Measurements from ENCODE around the gene ETDC. TPM values are rescaled to one million over a fixed set of nuclear protein-coding genes. Genes with fewer than 3 reads are reported as not detected.

Gene ETDC
- total RNA-seq, 4 donors from 2014 or later = not detected

DNA sequence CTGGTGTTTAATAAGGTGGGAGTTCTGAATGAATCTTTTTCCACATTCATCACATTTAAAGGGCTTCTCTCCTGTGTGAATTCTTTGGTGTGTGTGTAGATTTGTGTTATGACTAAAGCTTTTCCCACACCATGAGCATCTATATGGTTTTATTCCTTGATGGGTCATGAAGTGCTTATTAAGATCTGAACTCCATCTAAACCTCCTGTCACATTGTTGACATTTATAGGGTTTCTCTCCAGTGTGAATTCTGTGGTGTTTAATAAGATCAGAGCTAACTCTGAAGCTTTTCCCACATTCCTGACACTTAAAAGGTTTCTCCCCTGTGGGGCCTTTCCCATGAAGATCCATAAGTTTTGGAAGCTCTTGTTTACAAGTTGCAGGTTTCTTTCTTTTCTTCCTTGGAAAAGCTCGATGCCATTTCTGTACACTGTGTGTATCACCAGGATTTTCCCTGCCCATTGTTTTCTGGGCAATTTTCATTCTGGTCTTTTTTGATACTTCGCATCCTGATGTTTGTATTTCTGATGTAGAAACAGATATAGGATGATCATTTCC, 21.9 kb upstream of the ETDC start:
- TF ChIP-seq POLR2A (IDR thresholded peaks at IDR 0.05) = no peak
- TF ChIP-seq, protein P1, sequence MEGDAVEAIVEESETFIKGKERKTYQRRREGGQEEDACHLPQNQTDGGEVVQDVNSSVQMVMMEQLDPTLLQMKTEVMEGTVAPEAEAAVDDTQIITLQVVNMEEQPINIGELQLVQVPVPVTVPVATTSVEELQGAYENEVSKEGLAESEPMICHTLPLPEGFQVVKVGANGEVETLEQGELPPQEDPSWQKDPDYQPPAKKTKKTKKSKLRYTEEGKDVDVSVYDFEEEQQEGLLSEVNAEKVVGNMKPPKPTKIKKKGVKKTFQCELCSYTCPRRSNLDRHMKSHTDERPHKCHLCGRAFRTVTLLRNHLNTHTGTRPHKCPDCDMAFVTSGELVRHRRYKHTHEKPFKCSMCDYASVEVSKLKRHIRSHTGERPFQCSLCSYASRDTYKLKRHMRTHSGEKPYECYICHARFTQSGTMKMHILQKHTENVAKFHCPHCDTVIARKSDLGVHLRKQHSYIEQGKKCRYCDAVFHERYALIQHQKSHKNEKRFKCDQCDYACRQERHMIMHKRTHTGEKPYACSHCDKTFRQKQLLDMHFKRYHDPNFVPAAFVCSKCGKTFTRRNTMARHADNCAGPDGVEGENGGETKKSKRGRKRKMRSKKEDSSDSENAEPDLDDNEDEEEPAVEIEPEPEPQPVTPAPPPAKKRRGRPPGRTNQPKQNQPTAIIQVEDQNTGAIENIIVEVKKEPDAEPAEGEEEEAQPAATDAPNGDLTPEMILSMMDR (IDR thresholded peaks at IDR 0.05) = no peak
- Histone ChIP-seq H3K4me1 (no peaks in the 10 kb centered on the region), H3K27me3 (no peaks in the 10 kb centered on the region), H3K27ac (no peak overlapping the region), H3K9me3 (peaks cover 0 to 12% of the 10 kb centered on the region in 2 donors), H3K4me3 (no peak overlapping the region), H3K36me3 (no peaks in the 10 kb centered on the region)
- intact Hi-C loops (cut with DNase I; ENCODE audit: low total_unique reads) = no loop called here
- no peak for DNase-seq

DNA sequence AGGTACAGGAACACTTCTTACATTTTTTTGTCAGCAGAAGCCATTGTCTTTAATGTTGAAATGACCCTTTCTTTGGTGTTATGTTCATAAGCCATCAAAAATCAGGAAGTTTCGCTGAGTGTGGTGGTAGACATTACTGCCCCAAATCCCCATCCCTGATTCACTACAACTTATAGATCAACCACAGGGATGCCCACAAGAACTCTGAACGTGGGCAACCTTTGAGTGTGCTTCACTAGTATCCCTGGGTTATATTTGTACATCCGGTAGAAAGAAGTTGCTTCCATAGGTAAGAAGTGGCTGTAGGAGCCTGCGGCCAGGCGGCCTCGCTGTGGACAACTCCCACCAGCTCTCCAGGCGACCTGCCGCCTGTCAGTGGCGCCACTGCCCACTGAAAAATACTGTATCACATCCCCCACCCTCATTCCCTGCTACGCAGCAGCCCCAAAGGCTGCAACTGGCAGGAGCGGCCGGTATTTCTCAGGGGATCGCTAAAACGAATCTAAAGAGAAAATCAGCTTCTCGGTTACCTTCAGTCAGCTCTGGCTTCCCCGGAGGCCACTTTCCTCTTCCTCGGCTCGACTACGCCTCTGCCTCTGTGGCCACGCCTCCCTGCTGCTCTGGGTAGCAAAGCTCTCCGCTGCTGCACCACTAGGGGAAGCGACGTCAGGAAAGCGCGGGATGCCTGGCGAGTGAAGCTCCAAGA, 13.9 kb upstream of the ETDC start:
- Histone ChIP-seq H3K4me3 (peak overlapping the region in 1 of 2 donors; percentile 19), H3K9me3 (no peaks in the 10 kb centered on the region), H3K4me1 (no peaks in the 10 kb centered on the region), H3K27ac (no peak overlapping the region), H3K36me3 (no peaks in the 10 kb centered on the region), H3K27me3 (peaks cover 0 to 4% of the 10 kb centered on the region in 2 donors)
- TF ChIP-seq, protein P1 (IDR thresholded peaks at IDR 0.05) = no peak
- intact Hi-C loops (cut with DNase I; ENCODE audit: low total_unique reads) = no loop called here
- DNase-seq = peak in 1 of 2 donors; percentile 25

DNA sequence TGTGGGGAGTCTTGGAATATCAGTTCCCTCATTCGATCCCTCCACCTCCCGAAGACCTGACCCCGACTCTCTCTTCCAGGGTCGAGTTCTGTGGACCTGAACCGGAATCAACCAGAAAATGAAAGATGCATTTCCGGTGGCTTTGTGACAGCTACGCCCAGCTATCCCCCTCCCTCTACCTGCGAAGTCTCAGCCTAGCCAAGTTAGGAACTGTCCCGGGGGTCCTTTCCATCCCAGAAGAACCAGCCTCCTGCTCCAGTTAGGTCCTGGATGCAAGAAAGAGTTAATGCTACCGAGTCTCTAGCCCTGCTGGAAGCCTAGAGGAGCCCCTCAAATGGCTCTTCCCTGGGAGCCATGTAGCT, 13.4 kb upstream of the ETDC start:
- intact Hi-C loops (cut with DNase I; ENCODE audit: low total_unique reads) = no loop called here
- H3K9me3 ChIP-seq = no peaks in the 10 kb centered on the region
- no peak for TF ChIP-seq POLR2A (IDR thresholded peaks at IDR 0.05)
- TF ChIP-seq, protein P1 (IDR thresholded peaks at IDR 0.05) = no peak
- H3K36me3 ChIP-seq = no peaks in the 10 kb centered on the region
- DNase-seq = no peak
- H3K4me1 ChIP-seq = no peaks in the 10 kb centered on the region
- no peak overlapping the region for H3K27ac ChIP-seq
- H3K4me3 ChIP-seq = peak overlapping the region in 1 of 2 donors; percentile 19
- peaks cover 0 to 4% of the 10 kb centered on the region in 2 donors for H3K27me3 ChIP-seq

GRCh38 chrX:135302269-135302873, 6.9 kb upstream of the ETDC start:
- H3K9me3 ChIP-seq = no peaks in the 10 kb centered on the region
- peaks cover 0 to 4% of the 10 kb centered on the region in 2 donors for H3K27me3 ChIP-seq
- TF ChIP-seq POLR2A (IDR thresholded peaks at IDR 0.05) = no peak
- TF ChIP-seq, protein P1 (IDR thresholded peaks at IDR 0.05) = no peak
- no peak overlapping the region for H3K27ac ChIP-seq
- no peak for DNase-seq
- H3K4me1 ChIP-seq = no peaks in the 10 kb centered on the region
- intact Hi-C loops (cut with DNase I; ENCODE audit: low total_unique reads) = no loop called here
- H3K36me3 ChIP-seq = no peaks in the 10 kb centered on the region
- H3K4me3 ChIP-seq = no peak overlapping the region

GRCh38 chrX:135304741-135305140, 4.5 kb upstream of the ETDC start:
- no peak for DNase-seq
- no peak for TF ChIP-seq POLR2A (IDR thresholded peaks at IDR 0.05)
- TF ChIP-seq, protein P1 (IDR thresholded peaks at IDR 0.05) = no peak

More at GRCh38 chrX:135304741-135305140, 4.5 kb upstream of the ETDC start:
- Histone ChIP-seq H3K4me1 (no peaks in the 10 kb centered on the region), H3K27ac (no peak overlapping the region), H3K4me3 (no peak overlapping the region), H3K9me3 (no peaks in the 10 kb centered on the region), H3K27me3 (peaks cover 0 to 4% of the 10 kb centered on the region in 2 donors), H3K36me3 (no peaks in the 10 kb centered on the region)
- intact Hi-C loops (cut with DNase I; ENCODE audit: low total_unique reads) = no loop called here

Data from uterus (tissue), 4 donors.